ENCODE results near the gene F10.

DNA sequence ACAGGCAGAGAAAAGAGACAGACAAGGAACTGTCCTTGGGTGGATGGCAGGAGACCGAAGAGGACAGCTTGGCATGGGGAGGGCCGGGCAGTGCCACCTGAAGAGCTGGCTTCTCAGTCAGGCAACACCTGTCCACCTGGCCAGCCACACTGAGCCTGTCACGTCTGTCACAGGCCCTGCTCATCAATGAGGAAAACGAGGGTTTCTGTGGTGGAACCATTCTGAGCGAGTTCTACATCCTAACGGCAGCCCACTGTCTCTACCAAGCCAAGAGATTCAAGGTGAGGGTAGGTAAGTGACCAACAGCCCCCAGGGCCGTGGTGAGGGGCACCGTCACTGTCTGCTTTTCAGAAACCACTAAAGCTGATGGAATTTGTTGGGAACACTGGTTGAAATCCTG lies 24.6 kb downstream of the F10 start:
- TF ChIP-seq SUZ12 (IDR thresholded peaks at IDR 0.05; ENCODE audit: extremely low read depth, insufficient read depth, insufficient read length) (no peak), YY1 (IDR thresholded peaks at IDR 0.05; ENCODE audit: insufficient read depth, insufficient read length) (no peak)

Data from NT2/D1 (cell line).